HL-60 (cell line): ENCODE data around the gene CDC42EP3.

Experiments
- POLR2AphosphoS5 ChIP-seq: IDR thresholded peaks from 2 replicates; pipeline ENCODE4 v1.6.1; 2012; ENCODE audit warnings: low read depth
- TF ChIP-seq, protein P1 (sequence below): IDR thresholded peaks from one replicate; pipeline ENCODE4 v1.5.1; 2011; ENCODE audit warnings: low read length, control low read depth, inconsistent platforms; ENCODE audit not compliant: insufficient read depth
- TF ChIP-seq, protein P2 (sequence below): IDR thresholded peaks from 2 replicates; pipeline ENCODE4 v1.6.1; 2012; ENCODE audit warnings: low read depth; ENCODE audit not compliant: insufficient replicate concordance

DNA sequence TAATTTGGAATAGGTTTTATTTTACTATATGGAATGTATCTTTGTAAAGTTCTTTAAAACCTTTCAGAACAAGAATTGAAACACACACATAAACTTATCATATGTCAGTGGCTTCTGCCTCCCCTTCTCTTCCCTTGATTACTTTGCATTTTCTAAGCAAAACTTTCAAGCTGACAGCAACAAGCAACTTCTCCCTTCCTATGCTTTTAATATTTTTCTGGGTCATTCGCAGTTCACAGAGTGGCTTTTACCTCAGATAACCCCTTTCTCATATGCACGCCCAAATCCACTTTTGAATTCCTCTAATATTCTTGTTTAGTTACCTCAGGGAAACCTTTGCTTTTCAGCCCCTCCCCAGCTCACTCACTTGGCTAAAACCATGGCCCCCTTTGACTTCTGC, 36.7 kb upstream of the CDC42EP3 start:
- TF ChIP-seq, protein P1, sequence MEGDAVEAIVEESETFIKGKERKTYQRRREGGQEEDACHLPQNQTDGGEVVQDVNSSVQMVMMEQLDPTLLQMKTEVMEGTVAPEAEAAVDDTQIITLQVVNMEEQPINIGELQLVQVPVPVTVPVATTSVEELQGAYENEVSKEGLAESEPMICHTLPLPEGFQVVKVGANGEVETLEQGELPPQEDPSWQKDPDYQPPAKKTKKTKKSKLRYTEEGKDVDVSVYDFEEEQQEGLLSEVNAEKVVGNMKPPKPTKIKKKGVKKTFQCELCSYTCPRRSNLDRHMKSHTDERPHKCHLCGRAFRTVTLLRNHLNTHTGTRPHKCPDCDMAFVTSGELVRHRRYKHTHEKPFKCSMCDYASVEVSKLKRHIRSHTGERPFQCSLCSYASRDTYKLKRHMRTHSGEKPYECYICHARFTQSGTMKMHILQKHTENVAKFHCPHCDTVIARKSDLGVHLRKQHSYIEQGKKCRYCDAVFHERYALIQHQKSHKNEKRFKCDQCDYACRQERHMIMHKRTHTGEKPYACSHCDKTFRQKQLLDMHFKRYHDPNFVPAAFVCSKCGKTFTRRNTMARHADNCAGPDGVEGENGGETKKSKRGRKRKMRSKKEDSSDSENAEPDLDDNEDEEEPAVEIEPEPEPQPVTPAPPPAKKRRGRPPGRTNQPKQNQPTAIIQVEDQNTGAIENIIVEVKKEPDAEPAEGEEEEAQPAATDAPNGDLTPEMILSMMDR, result no peak
- TF ChIP-seq, protein P2, sequence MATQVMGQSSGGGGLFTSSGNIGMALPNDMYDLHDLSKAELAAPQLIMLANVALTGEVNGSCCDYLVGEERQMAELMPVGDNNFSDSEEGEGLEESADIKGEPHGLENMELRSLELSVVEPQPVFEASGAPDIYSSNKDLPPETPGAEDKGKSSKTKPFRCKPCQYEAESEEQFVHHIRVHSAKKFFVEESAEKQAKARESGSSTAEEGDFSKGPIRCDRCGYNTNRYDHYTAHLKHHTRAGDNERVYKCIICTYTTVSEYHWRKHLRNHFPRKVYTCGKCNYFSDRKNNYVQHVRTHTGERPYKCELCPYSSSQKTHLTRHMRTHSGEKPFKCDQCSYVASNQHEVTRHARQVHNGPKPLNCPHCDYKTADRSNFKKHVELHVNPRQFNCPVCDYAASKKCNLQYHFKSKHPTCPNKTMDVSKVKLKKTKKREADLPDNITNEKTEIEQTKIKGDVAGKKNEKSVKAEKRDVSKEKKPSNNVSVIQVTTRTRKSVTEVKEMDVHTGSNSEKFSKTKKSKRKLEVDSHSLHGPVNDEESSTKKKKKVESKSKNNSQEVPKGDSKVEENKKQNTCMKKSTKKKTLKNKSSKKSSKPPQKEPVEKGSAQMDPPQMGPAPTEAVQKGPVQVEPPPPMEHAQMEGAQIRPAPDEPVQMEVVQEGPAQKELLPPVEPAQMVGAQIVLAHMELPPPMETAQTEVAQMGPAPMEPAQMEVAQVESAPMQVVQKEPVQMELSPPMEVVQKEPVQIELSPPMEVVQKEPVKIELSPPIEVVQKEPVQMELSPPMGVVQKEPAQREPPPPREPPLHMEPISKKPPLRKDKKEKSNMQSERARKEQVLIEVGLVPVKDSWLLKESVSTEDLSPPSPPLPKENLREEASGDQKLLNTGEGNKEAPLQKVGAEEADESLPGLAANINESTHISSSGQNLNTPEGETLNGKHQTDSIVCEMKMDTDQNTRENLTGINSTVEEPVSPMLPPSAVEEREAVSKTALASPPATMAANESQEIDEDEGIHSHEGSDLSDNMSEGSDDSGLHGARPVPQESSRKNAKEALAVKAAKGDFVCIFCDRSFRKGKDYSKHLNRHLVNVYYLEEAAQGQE, result no peak
- TF ChIP-seq POLR2AphosphoS5, result no peak
